HL-60 (cell line): Measurements from ENCODE around the gene METTL16.

ENCODE experiments used
- DNase-seq, 2 experiments: peaks; one replicate each; pipeline ENCODE4 v3.0.0-alpha.2; 2010 to 2020; ENCODE audit warnings: low read depth in 1 of 2, low spot score in 1 of 2
- H3K27ac ChIP-seq: fragments of 250-450 bp; sonication (Bioruptor Pico); replicated peaks from 2 replicates; pipeline ENCODE4 v1.5.1; 2020; ENCODE audit warnings: mild to moderate bottlenecking, moderate library complexity
- H3K27me3 ChIP-seq: fragments of 250-450 bp; sonication (Bioruptor Pico); 2 replicates; pipeline ENCODE4 v1.5.1; 2021; ENCODE audit warnings: mild to moderate bottlenecking, moderate library complexity; ENCODE audit not compliant: insufficient read depth, poor library complexity, severe bottlenecking
- H3K4me3 ChIP-seq: replicated peaks from 2 replicates; pipeline ENCODE4 v1.5.1; 2011; ENCODE audit warnings: mild to moderate bottlenecking, control low read depth, low read length; ENCODE audit not compliant: insufficient read depth
- CTCF ChIP-seq: IDR thresholded peaks from one replicate; pipeline ENCODE4 v1.5.1; 2011; ENCODE audit warnings: low read length, control low read depth, inconsistent platforms; ENCODE audit not compliant: insufficient read depth
- GABPA ChIP-seq: IDR thresholded peaks from 2 replicates; pipeline ENCODE4 v1.6.1; 2012; ENCODE audit warnings: low read depth
- POLR2AphosphoS5 ChIP-seq: IDR thresholded peaks from 2 replicates; pipeline ENCODE4 v1.6.1; 2012; ENCODE audit warnings: low read depth
- REST ChIP-seq: IDR thresholded peaks from 2 replicates; pipeline ENCODE4 v1.6.1; 2012; ENCODE audit warnings: low read depth; ENCODE audit not compliant: insufficient replicate concordance
- SPI1 ChIP-seq: IDR thresholded peaks from 2 replicates; pipeline ENCODE4 v1.6.1; 2012; ENCODE audit warnings: low read depth, mild to moderate bottlenecking, borderline replicate concordance

Gene METTL16

DNA sequence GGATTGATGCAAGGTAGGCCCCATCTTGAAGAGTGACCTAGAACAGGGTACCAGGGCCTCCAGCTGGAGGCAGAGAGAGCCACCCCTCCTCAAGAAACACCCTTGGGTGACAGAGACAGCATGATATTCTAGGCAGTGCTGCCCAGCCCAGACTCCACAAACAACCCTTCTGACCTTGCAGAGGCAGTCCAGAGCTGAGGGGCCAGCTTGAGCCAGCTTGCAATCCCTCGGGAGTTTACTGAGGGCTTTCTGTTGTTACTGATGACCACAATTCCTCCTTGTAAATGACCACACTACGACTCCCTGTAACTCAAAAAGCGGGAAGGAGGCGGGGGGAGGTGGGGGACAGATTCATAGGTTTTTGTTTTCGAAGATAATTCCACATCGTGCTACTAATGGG lies 92.2 kb downstream of the METTL16 start:
- TF ChIP-seq SPI1 (no peak), REST (no peak), POLR2AphosphoS5 (no peak), CTCF (no peak), GABPA (no peak)
- DNase-seq: no peak
- no peaks in the 10 kb centered on the region for H3K27me3 ChIP-seq
- H3K4me3 ChIP-seq: no peak overlapping the region
- H3K27ac ChIP-seq: no peak overlapping the region

- Histone ChIP-seq H3K27ac (no peak overlapping the region), H3K27me3 (no peaks in the 10 kb centered on the region), H3K4me3 (no peak overlapping the region)
- no peak for DNase-seq
- TF ChIP-seq SPI1: no peak
- TF ChIP-seq CTCF: no peak
- TF ChIP-seq GABPA: no peak
- TF ChIP-seq POLR2AphosphoS5: no peak
- no peak for TF ChIP-seq REST
Measured at GRCh38 chr17:2418572-2418971, 93.1 kb downstream of the METTL16 start.

- peak in 1 of 2 experiments; percentile 63 for DNase-seq
- Histone ChIP-seq H3K4me3 (no peak overlapping the region), H3K27me3 (no peaks in the 10 kb centered on the region), H3K27ac (0 out of 2 replicates have a peak overlapping the region, but pooled peaks have one; percentile 21)
- TF ChIP-seq REST: no peak
- TF ChIP-seq CTCF: peak; percentile 42
- no peak for TF ChIP-seq GABPA
Measured at GRCh38 chr17:2416010-2416734, 95.5 kb downstream of the METTL16 start.
